GM21825 (cell line): ENCODE data around the gene ZNF768.
"Not testable (repeated sequence)": the region's sequence is repeated elsewhere in the genome, so short reads cannot be mapped to it uniquely, and the experiment has no call there.

Source experiments
- ATAC-seq: cut with Tn5 transposase; IDR thresholded peaks from one replicate; pipeline ENCODE4 v1.9.1; 2021; ENCODE audit warnings: mild to moderate bottlenecking, moderate library complexity; ENCODE audit not compliant: unreplicated experiment

The ZNF768 gene

DNA sequence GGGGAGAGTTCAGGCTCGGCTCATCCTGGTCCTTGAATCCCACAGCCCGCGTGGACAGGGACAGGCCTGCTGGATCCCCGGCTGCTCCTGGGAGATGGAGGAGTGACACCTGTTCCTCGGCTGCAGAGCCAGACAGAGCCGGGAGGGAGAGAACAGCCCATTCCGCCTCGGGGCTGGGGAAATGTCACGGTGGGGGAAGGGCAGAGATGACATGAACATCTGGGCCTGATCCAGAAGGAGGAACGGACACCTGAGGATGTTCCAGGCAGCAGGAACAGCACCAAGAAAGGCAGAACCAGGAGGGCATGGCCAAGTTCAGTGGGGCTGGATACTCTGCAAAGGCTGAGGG, 29.7 kb upstream of the ZNF768 start:
- ATAC-seq: no peak

DNA sequence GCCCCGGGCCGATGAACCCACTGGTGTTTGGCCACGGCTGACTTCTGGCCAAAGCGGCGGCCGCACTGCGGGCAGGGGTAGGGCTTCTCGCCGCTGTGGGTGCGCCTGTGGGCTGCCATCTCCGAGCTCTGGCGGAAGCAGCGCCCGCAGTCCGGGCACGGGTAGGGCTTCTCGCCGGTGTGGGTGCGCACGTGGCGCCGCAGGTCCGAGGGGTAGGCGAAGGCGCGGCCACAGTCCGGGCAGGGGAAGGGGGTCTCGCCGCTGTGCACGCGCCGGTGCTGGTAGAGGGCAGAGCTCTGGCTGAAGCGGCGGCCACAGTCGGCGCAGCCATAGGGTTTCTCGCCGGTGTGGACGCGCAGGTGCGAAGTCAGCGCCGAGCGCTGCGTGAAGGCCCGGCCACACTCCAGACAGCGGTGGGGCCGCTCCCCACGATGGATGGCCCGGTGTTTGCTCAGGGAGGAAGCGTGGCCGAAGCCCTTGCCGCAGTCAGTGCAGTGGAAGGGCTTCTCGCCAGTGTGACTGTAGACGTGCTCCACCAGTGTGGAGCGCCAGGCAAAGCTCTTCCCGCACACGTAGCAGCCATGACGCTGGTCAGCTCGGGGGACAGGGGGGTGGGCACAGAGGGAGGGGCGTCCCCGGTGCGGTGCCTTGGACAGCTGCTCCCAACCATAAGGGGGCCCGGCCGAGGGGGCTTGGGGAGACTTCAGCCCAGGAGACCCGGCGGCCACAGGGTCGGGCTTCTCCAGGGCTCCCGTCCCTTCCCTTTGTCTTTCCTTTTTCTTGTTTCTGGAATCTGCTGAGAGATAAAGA, 29.2 kb upstream of the ZNF768 start:
- ATAC-seq: no peak

DNA sequence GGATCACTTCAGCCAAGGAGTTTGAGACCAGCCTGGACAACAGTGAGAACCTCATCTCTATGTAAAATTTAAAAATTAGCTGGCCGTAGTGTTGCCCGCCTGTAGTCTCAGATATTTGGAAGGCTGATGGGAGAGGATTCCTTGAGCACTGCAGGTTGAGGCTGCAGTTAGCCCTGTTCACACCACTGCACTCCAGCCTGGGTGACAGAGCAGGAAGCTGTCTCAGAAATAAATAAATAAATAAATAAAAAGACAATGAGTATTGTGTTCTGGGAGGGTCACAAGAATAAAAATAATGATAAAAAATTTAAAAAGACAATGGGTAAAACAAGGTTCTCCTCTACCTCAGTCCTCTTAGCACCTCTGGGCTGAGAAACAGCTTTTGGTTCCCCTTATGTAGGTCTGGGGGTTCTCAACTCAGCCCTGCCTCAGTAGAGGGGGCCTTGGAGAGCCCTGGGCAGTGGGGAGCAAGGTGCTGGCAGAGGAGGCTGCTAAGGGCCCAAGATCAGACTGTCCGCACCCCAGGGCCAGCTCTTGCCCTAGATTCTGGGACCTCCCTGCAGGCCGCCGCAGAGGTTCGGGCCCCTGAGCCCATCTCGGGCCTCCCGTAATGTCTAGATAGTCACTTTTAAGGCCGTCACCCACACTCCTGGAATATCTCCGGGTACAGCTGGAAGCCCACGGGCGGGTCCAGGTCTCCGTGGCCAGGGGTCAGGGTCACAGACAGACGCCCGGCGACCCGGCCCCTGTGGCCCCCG, 28.4 kb upstream of the ZNF768 start:
- no peak for ATAC-seq

DNA sequence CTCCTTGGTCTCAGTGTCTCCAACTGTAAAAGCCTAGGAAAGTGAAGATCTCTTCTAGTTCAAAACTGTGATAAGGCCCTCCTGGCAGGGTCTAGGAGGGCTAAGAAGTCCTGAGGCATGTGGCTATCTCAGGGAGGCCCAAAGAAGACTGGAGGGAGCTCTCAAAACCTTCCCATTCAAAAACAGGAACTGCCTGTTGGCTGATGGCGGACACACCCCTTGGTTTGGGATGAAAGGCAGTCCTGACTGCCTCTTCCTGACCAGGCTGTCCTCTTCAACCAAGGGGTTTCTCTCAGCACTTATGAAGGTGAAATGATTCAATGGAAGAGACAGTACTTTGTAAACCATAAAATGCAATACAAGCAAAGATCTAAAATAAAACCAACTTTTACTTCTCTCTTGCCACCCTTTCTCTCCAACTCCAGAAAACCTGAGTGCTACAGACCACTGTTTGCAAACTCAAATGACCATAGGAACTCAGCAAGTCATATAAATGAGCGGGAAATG, 27.1 kb upstream of the ZNF768 start:
- no peak for ATAC-seq

DNA sequence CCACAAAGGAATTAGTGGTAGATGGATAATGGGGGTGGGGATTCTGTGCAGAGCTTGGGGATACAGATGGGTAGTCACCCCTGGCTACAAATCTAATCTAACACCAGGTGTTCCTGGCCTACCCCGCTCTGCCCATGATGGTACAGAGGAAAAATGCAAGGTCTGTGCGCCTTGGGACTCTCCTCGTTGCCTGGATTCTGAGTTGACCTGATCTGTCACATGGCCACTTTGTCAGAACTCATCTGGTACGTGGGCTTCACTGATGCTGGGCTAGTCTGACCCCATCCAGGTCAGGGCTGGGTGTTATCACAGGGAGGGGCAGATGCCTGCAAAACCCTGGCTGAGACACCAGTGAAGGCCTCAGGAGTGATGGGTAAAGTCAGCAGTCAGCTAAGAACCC, 26.6 kb upstream of the ZNF768 start:
- ATAC-seq: no peak

DNA sequence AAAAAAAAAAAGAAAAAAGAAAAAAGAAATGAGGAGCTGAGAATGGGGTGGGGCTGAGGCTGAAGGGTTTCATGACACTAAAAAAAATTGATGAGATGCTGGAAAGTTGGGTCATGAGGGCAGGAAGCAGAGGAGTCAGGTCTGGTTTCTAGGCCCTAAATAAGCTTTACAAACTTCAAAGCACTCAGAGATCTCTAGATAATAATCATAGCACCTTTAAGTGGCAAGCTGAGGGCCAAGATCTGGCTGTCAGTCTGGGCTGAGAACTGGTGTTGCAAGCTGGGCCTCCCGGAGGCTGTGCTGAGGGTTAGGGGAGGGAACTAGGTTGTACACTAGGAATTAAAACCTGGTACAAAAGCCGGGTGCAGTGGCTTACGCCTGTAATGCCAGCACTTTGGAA, 25.4 kb upstream of the ZNF768 start:
- ATAC-seq: no peak

DNA sequence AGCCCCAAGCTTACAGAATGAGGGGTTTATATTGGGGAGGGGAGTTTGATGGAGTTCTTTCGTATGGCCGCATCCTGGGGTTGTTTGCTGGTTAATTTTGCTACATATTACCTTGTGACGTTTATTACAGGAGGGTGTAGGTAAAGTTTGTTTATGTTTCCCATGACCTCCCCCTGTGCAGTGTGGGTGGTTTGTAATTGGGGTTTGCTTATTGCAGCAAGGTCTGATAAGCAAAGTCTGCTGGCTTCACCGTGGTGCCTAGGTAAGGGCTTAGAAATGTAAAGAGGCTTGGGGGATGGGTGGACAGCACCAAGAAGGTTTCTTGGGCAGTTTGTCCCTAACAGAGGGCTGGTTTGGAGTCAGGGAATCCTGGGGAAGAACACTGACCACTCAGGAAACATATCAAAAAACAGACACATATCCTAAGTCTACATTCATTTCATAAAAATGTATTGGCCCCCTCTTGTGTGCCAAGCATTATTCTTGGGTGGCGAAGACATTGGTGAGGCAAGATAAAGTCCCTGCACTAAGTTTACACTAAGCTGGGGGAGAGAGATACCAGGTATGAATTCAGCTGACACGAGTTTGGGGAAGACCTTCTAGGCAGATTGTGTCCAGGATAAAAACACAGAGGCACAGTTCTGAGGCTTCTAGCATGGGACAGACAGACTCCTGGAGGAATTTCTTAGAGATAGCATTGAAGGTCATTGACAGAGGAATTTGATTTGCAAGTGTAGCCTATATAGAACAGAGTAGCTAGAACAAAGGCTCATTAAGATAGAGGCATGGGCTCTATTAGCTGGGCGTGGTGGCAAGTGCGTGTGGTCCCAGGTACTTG, 22.3 kb upstream of the ZNF768 start:
- ATAC-seq: no peak

DNA sequence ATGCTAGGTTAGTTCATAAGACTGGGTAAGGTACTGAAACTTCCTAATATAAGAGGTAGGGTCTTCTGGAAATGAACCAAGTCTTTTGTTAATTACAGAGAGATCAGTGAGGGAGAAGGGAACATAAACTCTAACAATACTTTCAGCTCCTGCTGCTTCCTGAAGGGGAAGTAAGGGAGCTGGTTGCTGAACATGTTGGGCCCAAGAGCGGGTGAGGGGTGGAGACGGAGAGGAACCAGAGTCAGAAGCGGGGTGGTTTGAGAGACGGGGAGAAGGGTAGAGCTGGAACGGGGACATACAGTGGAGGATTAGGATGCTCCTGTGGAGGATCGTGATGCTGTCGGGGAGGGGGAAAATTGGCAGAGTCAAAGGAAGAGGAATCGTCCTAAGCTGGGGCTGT, 19.7 kb upstream of the ZNF768 start:
- ATAC-seq: no peak

DNA sequence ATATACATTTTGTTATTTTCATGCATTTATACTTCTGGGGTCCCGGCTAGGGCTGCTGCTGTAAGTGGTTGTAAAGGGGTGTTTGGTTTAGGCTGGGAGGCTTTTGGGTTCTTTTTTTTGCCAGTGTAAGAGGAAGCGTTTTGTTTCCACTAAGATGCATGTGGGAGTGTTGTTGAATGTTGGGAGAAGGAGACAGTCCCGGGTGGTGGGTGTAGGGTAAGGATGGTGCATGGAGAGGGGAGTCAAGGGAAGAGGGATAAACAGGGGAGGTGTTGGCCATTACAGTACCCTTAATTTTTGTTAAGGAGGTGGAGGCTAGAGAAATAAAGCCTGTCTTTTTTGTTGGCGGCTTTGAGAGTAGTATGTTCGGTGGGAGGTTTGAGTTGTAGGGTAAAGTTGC, 16.7 kb upstream of the ZNF768 start:
- ATAC-seq: no peak

DNA sequence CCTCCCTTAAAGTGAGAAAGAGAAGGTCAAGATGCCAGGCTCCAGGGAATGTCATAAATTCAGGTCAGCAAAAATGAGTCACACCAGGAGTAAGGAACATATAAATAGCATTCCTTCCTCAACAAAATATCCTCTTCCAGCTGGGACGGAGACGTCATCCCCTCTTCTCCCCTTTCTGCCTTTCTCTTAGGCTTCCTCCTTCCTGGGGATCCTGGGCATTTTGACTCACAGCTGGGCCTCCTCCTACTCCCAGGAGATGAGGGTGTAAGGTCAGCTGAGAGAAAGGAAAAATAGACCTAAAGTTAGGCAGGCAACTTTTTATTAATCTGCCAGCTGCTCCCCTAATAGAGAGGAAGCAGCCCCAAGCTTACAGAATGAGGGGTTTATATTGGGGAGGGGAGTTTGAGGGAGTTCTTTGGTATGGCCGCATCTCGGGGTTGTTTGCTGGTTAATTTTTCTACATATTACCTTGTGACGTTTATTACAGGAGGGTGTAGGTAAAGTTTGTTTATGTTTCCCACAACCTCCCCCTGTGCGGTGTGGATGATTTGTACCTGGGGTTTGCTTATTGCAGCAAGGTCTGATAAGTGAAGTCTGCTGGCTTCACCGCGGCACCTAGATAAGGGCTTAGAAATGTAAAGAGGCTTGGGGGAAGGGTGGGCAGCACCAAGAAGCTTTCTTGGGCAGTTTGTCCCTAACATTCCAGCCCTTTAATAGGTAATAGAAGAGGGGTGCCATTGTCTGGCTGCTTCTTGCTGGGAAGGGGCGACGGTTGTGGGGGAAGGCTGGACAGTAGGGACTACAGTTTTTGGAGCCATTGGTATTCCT, 15.3 kb upstream of the ZNF768 start:
- ATAC-seq: no peak

DNA sequence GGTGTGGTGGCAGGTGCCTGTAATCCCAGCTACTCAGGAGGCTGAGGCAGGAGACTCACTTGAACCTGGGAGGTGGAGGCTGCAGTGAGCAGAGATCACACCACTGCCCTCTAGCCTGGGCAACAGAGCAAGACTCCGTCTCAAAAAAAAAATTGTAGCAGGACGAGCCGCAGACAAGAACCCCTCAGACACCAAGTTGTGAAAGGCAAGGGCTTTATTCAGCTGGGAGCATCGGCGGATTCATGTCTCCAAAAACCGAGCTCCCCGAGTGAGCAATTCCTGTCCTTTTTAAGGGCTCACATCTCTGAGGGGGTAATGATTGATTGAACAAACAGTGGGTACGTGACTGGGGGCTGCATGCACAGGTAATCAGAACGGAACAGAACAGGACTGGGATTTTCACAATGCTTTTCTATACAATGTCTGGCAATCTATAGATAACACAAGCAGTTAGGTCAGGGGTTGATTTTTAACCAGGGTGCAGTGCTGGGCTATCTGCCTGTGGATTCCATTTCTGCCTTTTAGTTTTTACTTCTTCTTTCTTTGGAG, 14.6 kb upstream of the ZNF768 start:
- not testable (repeated sequence) for ATAC-seq

DNA sequence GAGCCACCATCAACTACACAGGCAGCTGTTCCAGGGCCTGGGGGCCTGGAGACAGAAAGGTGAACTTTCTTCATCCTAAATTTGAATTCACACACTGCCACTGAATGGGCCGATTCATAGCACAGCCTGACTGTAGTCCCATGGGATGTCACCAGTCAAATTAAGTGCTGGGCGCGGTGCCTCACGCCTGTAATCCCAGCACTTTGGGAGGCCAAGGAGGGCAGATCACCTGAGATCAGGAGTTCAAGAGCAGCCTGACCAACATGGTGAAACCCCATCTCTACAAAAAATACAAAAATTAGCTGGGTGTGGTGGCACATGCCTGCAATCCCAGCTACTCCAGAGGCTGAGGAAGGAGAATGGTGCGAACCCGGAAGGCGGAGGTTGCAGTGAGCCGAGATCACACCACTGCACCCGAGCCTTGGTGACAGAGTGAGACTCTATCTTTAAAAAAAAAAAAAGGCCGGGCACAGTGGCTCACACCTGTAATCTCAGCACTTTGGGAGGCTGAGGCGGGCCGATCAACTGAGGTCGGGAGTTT, 13.7 kb upstream of the ZNF768 start:
- not testable (repeated sequence) for ATAC-seq

DNA sequence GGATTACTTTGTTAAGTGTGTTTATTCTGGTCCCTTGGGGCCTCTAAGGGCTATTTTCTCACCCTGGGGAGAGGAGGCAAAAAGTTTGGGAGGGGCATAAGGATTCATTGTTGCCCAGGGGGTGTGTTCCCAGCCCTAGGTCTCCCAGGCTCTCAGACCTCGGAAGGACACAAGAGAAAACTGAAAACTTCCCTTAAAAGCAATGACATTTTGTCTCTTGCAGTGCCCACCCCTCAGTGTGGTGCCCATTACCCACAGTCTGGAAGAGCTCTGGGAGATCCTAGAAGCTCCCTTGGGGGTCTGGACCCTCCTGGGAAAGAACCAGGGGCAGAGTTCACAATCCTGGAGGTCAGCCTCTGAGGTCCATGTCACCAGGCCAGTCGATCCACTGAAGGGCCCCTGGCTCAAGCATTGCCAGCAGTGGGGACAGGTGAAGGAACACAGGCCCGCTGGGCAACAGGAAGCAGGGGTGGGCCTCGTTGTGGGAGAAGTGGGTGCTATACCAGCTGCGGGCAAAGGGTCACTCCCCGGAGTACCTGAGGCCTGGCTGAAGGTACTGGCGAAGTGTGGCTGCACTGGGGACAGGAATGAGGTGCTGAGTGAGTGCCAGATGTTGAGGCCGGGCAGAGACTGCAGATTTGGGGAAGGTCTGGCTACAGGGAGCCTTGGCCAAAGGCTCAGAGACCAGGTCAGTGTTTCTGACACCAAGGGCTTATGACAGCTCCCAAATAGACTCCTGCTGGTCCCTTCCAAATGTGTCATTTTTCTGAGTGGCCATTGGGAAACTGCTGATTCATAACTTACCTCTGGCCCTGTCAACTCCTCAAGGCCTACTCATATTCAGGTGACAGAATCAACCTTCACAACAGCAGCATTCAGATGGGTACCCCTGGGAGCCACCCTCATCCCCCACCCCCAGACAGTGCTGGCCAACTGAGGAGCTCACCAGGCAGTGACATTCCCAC, 12.9 kb upstream of the ZNF768 start:
- ATAC-seq: no peak

DNA sequence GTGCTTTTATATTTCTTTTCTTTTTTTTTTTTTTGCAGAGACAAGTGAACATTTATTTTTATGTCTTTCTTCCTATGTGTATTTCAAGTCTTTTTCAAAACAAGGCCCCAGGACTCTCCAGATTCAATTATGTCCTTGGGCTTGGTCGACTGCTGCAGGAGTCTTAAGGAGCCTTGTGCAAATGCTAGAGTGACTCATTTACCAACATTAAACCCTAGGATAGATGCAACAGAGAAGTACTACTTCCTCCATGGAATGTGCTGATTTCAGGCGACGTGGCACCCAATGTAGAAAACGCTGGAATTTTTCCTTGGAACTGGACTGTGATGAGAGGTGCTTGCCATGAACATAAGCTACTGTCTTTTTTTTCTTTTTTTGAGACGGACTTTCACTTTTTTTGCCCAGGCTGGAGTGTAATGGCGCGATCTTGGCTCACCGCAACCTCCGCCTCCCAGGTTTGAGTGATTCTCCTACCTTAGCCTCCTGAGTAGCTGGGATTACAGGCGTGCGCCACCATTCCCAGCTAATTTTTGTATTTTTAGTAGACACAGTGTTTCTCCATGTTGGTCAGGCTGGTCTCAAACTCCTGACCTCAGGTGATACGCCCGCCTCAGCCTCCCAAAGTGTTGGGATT, 10.1 kb upstream of the ZNF768 start:
- ATAC-seq: not testable (repeated sequence)

DNA sequence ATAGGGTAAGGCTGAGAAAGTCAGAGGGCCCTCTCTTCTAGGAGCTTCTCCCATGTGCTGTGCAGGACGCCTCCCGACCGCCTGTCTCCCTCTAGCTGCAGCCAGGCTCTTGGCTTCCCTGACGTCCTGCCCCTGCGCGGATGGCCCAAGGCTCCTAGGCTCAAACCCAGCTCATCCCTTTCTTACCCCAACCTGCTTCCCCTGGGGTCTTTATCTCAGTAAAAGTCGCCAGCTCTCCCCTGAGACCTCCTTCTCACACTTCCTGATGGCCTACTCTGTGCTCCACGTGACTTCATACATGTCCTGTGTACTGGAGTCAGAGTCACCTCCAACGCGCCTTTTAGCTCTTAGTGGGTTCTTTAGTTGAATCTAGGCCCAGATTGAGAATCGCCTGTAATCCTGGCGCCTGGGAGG, 9.4 kb upstream of the ZNF768 start:
- ATAC-seq: peak; percentile 52

DNA sequence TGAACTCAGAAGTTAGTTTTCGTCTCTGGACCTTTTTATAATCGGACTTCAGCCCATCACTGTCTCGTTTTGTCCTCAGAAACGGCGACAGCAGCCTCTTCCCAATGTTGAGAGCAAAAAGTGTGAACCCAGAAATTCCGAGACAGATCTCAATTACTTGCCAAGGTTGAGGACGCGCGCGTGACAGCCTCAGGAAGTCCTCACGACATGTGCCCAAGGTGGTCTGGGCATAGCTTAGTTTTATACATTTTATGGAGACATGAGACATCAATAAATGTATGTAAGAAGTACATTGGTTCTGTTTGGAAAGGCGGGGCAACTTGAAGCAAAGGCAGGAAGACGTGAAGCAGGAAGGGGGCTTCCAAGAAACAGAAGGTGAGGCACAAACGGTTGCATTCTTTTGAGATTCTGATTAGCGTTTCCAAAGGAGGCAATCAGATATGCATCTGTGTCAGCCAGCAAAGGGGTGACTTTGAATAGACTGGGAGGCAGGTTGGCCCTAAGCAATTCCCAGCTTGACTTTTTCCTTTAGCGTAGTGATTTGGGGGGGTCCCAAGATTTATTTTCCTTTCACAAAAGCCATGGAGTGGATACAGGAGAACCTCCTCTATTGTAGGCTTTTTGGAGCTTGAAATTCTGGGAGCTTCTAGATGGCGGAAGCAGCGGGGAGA, 8.9 kb upstream of the ZNF768 start:
- no peak for ATAC-seq

DNA sequence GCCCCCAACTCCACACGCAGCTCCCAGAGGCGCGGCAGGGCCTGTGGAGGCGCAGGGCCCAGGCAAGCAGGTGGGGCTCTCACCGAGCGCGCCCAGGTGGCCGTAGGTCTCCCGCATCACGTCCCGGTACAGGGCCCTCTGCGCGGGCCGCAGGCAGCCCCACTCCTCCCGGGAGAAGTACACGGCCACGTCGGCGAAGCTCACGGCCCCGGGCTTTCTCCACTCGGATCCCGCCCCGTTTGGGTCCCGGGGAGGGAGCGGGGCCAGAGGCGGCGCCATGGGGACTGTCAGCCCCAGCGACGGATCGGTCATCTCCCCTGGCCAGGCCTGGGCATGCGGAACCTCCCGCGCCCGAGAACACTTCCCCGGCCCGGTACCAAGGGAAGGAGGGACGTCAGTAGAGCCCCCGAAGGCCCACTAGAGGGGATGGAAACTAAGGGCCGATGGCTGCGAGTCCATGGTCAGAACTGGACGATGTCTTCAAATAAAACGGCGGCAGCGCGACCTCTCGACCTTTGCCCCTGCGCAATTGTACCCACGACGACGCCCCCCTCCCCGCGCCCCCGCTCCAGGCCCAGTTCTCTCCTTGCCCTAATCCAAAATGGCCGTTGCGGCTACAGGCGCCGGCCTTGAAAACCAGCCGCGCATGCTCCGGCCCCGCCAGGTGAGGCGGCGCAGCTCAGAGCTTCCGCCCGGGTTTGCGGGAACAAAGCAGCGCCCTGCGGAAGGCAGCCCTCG, 8.2 kb upstream of the ZNF768 start, which contains the start of gene ZNF747:
TSS of gene ZNF747 (minus strand) at position 491 of the 738 bp plus-strand sequence. CDS start at position 312, 179 bp downstream.
- peak; percentile 51 for ATAC-seq
